ENCODE measurements around the gene EME2. TPM values are rescaled to one million over a fixed set of nuclear protein-coding genes. Genes with fewer than 3 reads are reported as not detected.
A peak's percentile ranks its signal among the peaks of the same experiment; 100 is the strongest.

EME2 gene
- total RNA-seq, 1 donor from 2014 or later: 35.9 TPM

- Mint-ChIP-seq H3K4me3 (peak overlapping the region; percentile 41), H3K27me3 (no peaks in the 10 kb centered on the region), H3K36me3 (peaks cover 4% of the 10 kb centered on the region), H3K9me3 (no peaks in the 10 kb centered on the region), H3K27ac (peak overlapping the region; percentile 75), H3K4me1 (ENCODE audit: unreplicated experiment) (peaks cover under 1% of the 10 kb centered on the region)
- TF ChIP-seq, protein P1, sequence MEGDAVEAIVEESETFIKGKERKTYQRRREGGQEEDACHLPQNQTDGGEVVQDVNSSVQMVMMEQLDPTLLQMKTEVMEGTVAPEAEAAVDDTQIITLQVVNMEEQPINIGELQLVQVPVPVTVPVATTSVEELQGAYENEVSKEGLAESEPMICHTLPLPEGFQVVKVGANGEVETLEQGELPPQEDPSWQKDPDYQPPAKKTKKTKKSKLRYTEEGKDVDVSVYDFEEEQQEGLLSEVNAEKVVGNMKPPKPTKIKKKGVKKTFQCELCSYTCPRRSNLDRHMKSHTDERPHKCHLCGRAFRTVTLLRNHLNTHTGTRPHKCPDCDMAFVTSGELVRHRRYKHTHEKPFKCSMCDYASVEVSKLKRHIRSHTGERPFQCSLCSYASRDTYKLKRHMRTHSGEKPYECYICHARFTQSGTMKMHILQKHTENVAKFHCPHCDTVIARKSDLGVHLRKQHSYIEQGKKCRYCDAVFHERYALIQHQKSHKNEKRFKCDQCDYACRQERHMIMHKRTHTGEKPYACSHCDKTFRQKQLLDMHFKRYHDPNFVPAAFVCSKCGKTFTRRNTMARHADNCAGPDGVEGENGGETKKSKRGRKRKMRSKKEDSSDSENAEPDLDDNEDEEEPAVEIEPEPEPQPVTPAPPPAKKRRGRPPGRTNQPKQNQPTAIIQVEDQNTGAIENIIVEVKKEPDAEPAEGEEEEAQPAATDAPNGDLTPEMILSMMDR (conservative IDR thresholded peaks at IDR 0.05): no peak
- DNase-seq (ENCODE audit: extremely low spot score, unreplicated experiment): no peak
Measured at GRCh38 chr16:1775846-1776671, 3.4 kb downstream of the EME2 start.

DNA sequence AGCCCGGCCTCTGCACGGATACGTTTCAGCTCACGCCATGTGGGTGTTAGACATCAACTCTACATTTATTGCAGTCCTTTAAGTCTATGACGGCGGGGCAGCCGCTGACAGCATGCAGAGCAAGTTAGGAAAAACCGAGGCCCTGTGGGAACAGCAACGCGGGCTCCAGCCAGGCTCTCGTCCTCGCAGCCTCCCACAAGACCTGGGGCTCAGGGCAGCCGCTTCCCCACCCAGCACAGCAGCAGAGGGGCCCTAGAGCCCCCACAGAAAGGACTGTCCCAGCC lies 4.0 kb downstream of the EME2 start:
- H3K27ac Mint-ChIP-seq: peak overlapping the region; percentile 75
- H3K9me3 Mint-ChIP-seq: no peaks in the 10 kb centered on the region
- no peak for DNase-seq (ENCODE audit: extremely low spot score, unreplicated experiment)
- H3K4me3 Mint-ChIP-seq: peak overlapping the region; percentile 41
- H3K36me3 Mint-ChIP-seq: peaks cover 4% of the 10 kb centered on the region
- H3K4me1 Mint-ChIP-seq (ENCODE audit: unreplicated experiment): peaks cover 6% of the 10 kb centered on the region
- H3K27me3 Mint-ChIP-seq: no peaks in the 10 kb centered on the region
- TF ChIP-seq, protein P1 (conservative IDR thresholded peaks at IDR 0.05): no peak

GRCh38 chr16:1776991-1777374 lies 4.4 kb downstream of the EME2 start:
- H3K9me3 Mint-ChIP-seq: no peaks in the 10 kb centered on the region
- DNase-seq (ENCODE audit: extremely low spot score, unreplicated experiment): no peak
- H3K4me1 Mint-ChIP-seq (ENCODE audit: unreplicated experiment): peaks cover 10% of the 10 kb centered on the region
- H3K4me3 Mint-ChIP-seq: peak overlapping the region; percentile 41
- TF ChIP-seq, protein P1 (conservative IDR thresholded peaks at IDR 0.05): no peak
- no peaks in the 10 kb centered on the region for H3K27me3 Mint-ChIP-seq
- peak overlapping the region; percentile 75 for H3K27ac Mint-ChIP-seq
- H3K36me3 Mint-ChIP-seq: peaks cover 4% of the 10 kb centered on the region

GRCh38 chr16:1777375-1778199 lies 5.0 kb downstream of the EME2 start:
- Mint-ChIP-seq H3K4me3 (peak overlapping the region; percentile 25), H3K9me3 (no peaks in the 10 kb centered on the region), H3K4me1 (ENCODE audit: unreplicated experiment) (peaks cover 10% of the 10 kb centered on the region), H3K27ac (no peak overlapping the region), H3K36me3 (no peaks in the 10 kb centered on the region), H3K27me3 (no peaks in the 10 kb centered on the region)
- TF ChIP-seq, protein P1 (conservative IDR thresholded peaks at IDR 0.05): no peak
- no peak for DNase-seq (ENCODE audit: extremely low spot score, unreplicated experiment)

DNA sequence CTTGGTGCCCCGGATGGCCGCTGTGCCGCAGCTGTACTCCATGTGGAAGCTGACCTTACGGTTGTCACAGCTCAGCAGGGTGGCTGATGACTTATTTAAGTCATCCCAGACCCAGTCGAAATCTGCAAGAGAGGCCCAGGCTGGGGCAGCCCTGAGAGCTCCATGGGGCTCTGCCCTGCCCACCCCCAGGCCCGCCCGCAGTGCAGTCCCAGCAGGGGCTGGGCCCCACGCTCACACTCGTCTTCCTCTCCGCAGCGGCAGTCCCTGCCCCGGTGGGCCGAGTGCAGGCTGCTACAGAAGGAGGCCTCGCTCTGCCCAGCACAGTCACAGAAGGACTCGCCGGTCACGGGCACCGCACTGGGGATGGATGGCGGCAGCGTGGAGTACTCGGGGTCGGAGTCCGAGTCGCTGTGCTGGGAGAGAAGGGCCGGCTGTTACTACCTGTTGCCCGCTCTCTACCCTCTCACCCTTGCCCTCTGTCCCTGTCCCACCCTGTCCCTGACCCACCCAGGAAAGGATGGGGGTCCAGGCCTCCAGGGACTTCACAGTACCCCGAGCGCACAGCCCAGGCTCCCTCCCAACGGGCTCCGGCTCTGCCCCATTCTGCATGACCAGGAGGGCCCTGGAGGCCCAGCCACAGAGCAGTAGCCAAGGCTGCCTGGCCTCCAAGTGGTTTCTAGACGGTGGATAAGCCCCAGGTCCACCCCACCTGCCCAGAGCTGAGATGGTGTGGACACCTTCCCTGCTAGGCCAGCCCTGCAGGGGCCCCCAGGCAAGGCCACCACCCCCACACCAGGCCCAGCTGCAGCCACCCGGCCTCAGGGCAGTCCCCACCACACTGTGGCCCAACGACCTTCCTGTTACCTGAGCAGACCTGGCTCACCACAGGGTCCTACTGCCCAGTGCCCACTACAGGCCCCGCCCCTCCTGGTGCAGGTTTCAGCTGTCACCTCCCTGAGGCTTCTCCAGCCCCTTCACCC lies 5.9 kb downstream of the EME2 start:
- H3K9me3 Mint-ChIP-seq: no peaks in the 10 kb centered on the region
- H3K27me3 Mint-ChIP-seq: no peaks in the 10 kb centered on the region
- peak overlapping the region; percentile 67 for H3K27ac Mint-ChIP-seq
- DNase-seq (ENCODE audit: extremely low spot score, unreplicated experiment): no peak
- peaks cover 3% of the 10 kb centered on the region for H3K36me3 Mint-ChIP-seq
- peaks cover 14% of the 10 kb centered on the region for H3K4me1 Mint-ChIP-seq (ENCODE audit: unreplicated experiment)
- TF ChIP-seq, protein P1 (conservative IDR thresholded peaks at IDR 0.05): no peak
- H3K4me3 Mint-ChIP-seq: peak overlapping the region; percentile 44

Measured in type B pancreatic cell (in vitro differentiated cells).